Liver (tissue), 3 donors: ENCODE data around the gene STX17.

Experiments used
- EGR1 ChIP-seq, 2 donors: IDR thresholded peaks; 2 replicates each; pipeline ENCODE4 v1.6.1; 2016 to 2018; ENCODE audit warnings: antibody characterized with exemption in 2 of 2, low read depth in 2 of 2
- HNF4A ChIP-seq, 2 donors: conservative IDR thresholded peaks; 2 replicates each; pipeline ENCODE4 v1.6.1; 2016; ENCODE audit warnings: antibody characterized with exemption in 2 of 2, mild to moderate bottlenecking in 2 of 2
- MAX ChIP-seq: IDR thresholded peaks from 2 replicates; pipeline ENCODE4 v1.6.1; 2016; ENCODE audit warnings: antibody characterized with exemption
- REST ChIP-seq: IDR thresholded peaks from 2 replicates; pipeline ENCODE4 v1.6.1; 2016; ENCODE audit warnings: antibody characterized with exemption, mild to moderate bottlenecking
- RXRA ChIP-seq, 2 donors: IDR thresholded peaks; 2 replicates each; pipeline ENCODE4 v1.6.1; 2017 to 2018; ENCODE audit warnings: antibody characterized with exemption in 2 of 2, mild to moderate bottlenecking in 1 of 2
- TF ChIP-seq, protein P1 (sequence below): fragments of 150-350 bp; IDR thresholded peaks from 2 replicates; pipeline ENCODE4 v1.5.1; 2017; ENCODE audit warnings: improper control_type of control experiment, low read depth, low read length; ENCODE audit not compliant: missing input control
- TF ChIP-seq, protein P2 (sequence below): IDR thresholded peaks from 2 replicates; pipeline ENCODE4 v1.6.1; 2016; ENCODE audit warnings: antibody characterized with exemption
- donor health status: healthy.
- donor health status: healthy.

GRCh38 chr9:99863955-99864354 lies 42.5 kb upstream of the STX17 start:
- TF ChIP-seq MAX, result no peak
- TF ChIP-seq, protein P1, sequence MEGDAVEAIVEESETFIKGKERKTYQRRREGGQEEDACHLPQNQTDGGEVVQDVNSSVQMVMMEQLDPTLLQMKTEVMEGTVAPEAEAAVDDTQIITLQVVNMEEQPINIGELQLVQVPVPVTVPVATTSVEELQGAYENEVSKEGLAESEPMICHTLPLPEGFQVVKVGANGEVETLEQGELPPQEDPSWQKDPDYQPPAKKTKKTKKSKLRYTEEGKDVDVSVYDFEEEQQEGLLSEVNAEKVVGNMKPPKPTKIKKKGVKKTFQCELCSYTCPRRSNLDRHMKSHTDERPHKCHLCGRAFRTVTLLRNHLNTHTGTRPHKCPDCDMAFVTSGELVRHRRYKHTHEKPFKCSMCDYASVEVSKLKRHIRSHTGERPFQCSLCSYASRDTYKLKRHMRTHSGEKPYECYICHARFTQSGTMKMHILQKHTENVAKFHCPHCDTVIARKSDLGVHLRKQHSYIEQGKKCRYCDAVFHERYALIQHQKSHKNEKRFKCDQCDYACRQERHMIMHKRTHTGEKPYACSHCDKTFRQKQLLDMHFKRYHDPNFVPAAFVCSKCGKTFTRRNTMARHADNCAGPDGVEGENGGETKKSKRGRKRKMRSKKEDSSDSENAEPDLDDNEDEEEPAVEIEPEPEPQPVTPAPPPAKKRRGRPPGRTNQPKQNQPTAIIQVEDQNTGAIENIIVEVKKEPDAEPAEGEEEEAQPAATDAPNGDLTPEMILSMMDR, result no peak
- TF ChIP-seq RXRA (IDR thresholded peaks at IDR 0.05), result no peak
- TF ChIP-seq EGR1 (IDR thresholded peaks at IDR 0.05; ENCODE audit: low read depth in 2 of 2), result no peak
- TF ChIP-seq, protein P2, sequence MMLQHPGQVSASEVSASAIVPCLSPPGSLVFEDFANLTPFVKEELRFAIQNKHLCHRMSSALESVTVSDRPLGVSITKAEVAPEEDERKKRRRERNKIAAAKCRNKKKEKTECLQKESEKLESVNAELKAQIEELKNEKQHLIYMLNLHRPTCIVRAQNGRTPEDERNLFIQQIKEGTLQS, result no peak
- no peak for TF ChIP-seq REST
- TF ChIP-seq HNF4A (conservative IDR thresholded peaks at IDR 0.05), result no peak
